HCT116 (cell line): ENCODE data around the gene NSD2. TPM values are rescaled to one million over a fixed set of nuclear protein-coding genes. Genes with fewer than 3 reads are reported as not detected.

ENCODE experiments used
- ATAC-seq: fragments of 200-7000 bp; cut with Tn5 transposase; 2 replicates; pipeline ENCODE4 v1.9.1; 2020; ENCODE audit warnings: mild to moderate bottlenecking, moderate library complexity
- BruUV-seq: library from RNA; stranded (reverse); fragments of 400-500 nt; replicated peaks from 2 replicates; lab custom pipeline; 2021; lab: Mats Ljungman, UMichigan
- CTCF ChIA-PET: fragments of 300-600 bp; sonication (Branson Sonifier 250); formaldehyde crosslinking; loops from one replicate; lab custom pipeline; 2021; ENCODE audit warnings: antibody characterized with exemption; lab: Charles Lee
- POLR2A ChIA-PET: fragments of 300-600, 350-600 bp; sonication (Branson Sonifier 250); formaldehyde crosslinking; loops from one replicate; lab custom pipeline; 2021; ENCODE audit warnings: antibody characterized with exemption; lab: Charles Lee
- RAD21 ChIA-PET, 2 experiments: fragments of 300-600 bp; sonication (Branson Sonifier 250); formaldehyde crosslinking; loops; one replicate each; lab custom pipeline; 2023; ENCODE audit warnings: low total read pairs in 2 of 2; ENCODE audit not compliant: uncharacterized antibody in 2 of 2, unreplicated experiment in 2 of 2, low non-redundant PET in 1 of 2; lab: Charles Lee
- DNase-seq: peaks from one replicate; pipeline ENCODE4 v3.0.0-alpha.2; 2010; ENCODE audit warnings: low read depth, low spot score
- H2AFZ ChIP-seq: fragments of 200-600 bp; shearing (Covaris generic), sonication (generic); 2 replicates; pipeline ENCODE4 v1.6.1; 2017; ENCODE audit warnings: low read depth, mixed run types, mixed read lengths, antibody characterized with exemption, low read length; ENCODE audit not compliant: poor library complexity, severe bottlenecking
- H3K27ac ChIP-seq: 2 replicates; pipeline ENCODE4 v1.5.1; 2012; ENCODE audit warnings: low read depth, low read length
- H3K27me3 ChIP-seq: fragments of 200-600 bp; sonication (generic); 2 replicates; pipeline ENCODE4 v1.6.1; 2016; ENCODE audit warnings: mixed run types, low read length, mixed read lengths; ENCODE audit not compliant: insufficient read depth
- H3K36me3 ChIP-seq, 2 experiments: fragments of 200-500 bp in 1 of 2; fragments of 200-600 bp in 1 of 2; sonication (Bioruptor generic) in 1 of 2; sonication (generic) in 1 of 2; 2 replicates each; pipeline versions ENCODE4 v1.5.1 to v1.6.1; 2014 to 2016; ENCODE audit warnings: low read length in 2 of 2, inconsistent platforms in 1 of 2, mixed read lengths in 1 of 2, mixed run types in 1 of 2; ENCODE audit not compliant: insufficient read depth in 2 of 2, control insufficient read depth in 1 of 2
- H3K4me1 ChIP-seq, 2 experiments: fragments of 200-600 bp in 1 of 2; sonication (generic) in 1 of 2; 2 replicates each; pipeline versions ENCODE4 v1.5.1 to v1.6.1; 2012 to 2017; ENCODE audit warnings: low read length in 2 of 2, inconsistent platforms in 1 of 2, mild to moderate bottlenecking in 1 of 2, mixed read lengths in 1 of 2, mixed run types in 1 of 2, moderate library complexity in 1 of 2; ENCODE audit not compliant: insufficient read depth in 2 of 2, control insufficient read depth in 1 of 2
- H3K4me2 ChIP-seq: fragments of 200-600 bp; sonication (generic); 2 replicates; pipeline ENCODE4 v1.6.1; 2017; ENCODE audit warnings: mixed run types, low read length, mixed read lengths
- H3K4me3 ChIP-seq, 2 experiments: fragments of 200-600 bp in 1 of 2; sonication (generic) in 1 of 2; replicated peaks in 1 of 2; 2 replicates each; pipeline ENCODE4 v1.5.1; 2011 to 2016; ENCODE audit warnings: low read length in 2 of 2, control low read depth in 1 of 2, low read depth in 1 of 2, mild to moderate bottlenecking in 1 of 2, mixed read lengths in 1 of 2, mixed run types in 1 of 2
- H3K79me2 ChIP-seq: fragments of 200-600 bp; sonication (generic); 2 replicates; pipeline ENCODE4 v1.6.1; 2017; ENCODE audit warnings: mild to moderate bottlenecking, mixed run types, low read length, moderate library complexity, mixed read lengths; ENCODE audit not compliant: insufficient read depth
- H3K9ac ChIP-seq: fragments of 200-600 bp; sonication (generic); 2 replicates; pipeline ENCODE4 v1.6.1; 2016; ENCODE audit warnings: low read length, mixed read lengths
- H3K9me2 ChIP-seq: fragments of 200-600 bp; sonication (generic), shearing (Covaris generic); 2 replicates; pipeline ENCODE4 v1.6.1; 2017; ENCODE audit warnings: mixed run types, mild to moderate bottlenecking, moderate library complexity; ENCODE audit not compliant: insufficient read depth
- H3K9me3 ChIP-seq, 2 experiments: fragments of 200-500 bp in 1 of 2; fragments of 200-600 bp in 1 of 2; sonication (Bioruptor generic) in 1 of 2; sonication (generic) in 1 of 2; 2 replicates each; pipeline ENCODE4 v1.6.1; 2014 to 2017; ENCODE audit warnings: low read length in 2 of 2, mixed read lengths in 2 of 2, inconsistent platforms in 1 of 2, low read depth in 1 of 2, mild to moderate bottlenecking in 1 of 2, mixed run types in 1 of 2, moderate library complexity in 1 of 2; ENCODE audit not compliant: control insufficient read depth in 1 of 2, insufficient read depth in 1 of 2
- H4K20me1 ChIP-seq: fragments of 200-600 bp; sonication (generic), shearing (Covaris generic); 2 replicates; pipeline ENCODE4 v1.6.1; 2017; ENCODE audit warnings: mixed run types, mild to moderate bottlenecking, moderate library complexity; ENCODE audit not compliant: insufficient read depth
- CEBPB ChIP-seq: IDR thresholded peaks from 2 replicates; pipeline ENCODE4 v1.6.1; 2012; ENCODE audit warnings: low read depth
- EGR1 ChIP-seq: IDR thresholded peaks from 2 replicates; pipeline ENCODE4 v1.6.1; 2012; ENCODE audit warnings: low read depth
- ELF1 ChIP-seq: IDR thresholded peaks from 2 replicates; pipeline ENCODE4 v1.6.1; 2012; ENCODE audit warnings: low read depth, borderline replicate concordance
- EZH2 ChIP-seq: fragments of 200-600 bp; sonication (generic); IDR thresholded peaks from 2 replicates; pipeline ENCODE4 v1.6.1; 2017; ENCODE audit warnings: antibody characterized with exemption, mixed run types
- EZH2phosphoT487 ChIP-seq: fragments of 200-600 bp; IDR thresholded peaks from 2 replicates; pipeline ENCODE4 v1.6.1; 2018; ENCODE audit warnings: antibody characterized with exemption, borderline replicate concordance
- JUND ChIP-seq: IDR thresholded peaks from 2 replicates; pipeline ENCODE4 v1.6.1; 2012
- POLR2A ChIP-seq: IDR thresholded peaks from 2 replicates; pipeline ENCODE4 v1.7.0; 2011; ENCODE audit warnings: borderline replicate concordance; ENCODE audit not compliant: insufficient read depth, insufficient read length; ENCODE audit errors: extremely low read depth
- POLR2AphosphoS5 ChIP-seq: IDR thresholded peaks from 2 replicates; pipeline ENCODE4 v1.6.1; 2011; ENCODE audit warnings: mild to moderate bottlenecking, low read depth, low read length, moderate library complexity
- SP1 ChIP-seq: IDR thresholded peaks from 2 replicates; pipeline ENCODE4 v1.6.1; 2012; ENCODE audit warnings: low read depth
- SRF ChIP-seq: IDR thresholded peaks from 2 replicates; pipeline ENCODE4 v1.6.1; 2012; ENCODE audit warnings: low read depth
- TCF7L2 ChIP-seq: IDR thresholded peaks from 2 replicates; pipeline ENCODE4 v1.7.0; 2011; ENCODE audit warnings: borderline replicate concordance, inconsistent platforms; ENCODE audit not compliant: insufficient read depth, insufficient read length; ENCODE audit errors: extremely low read depth
- YY1 ChIP-seq: IDR thresholded peaks from 2 replicates; pipeline ENCODE4 v1.6.1; 2011; ENCODE audit warnings: low read length, low read depth, moderate library complexity, mild to moderate bottlenecking; ENCODE audit not compliant: insufficient replicate concordance; ENCODE audit errors: extremely low read depth
- ZFX ChIP-seq: fragments of 450-650 bp; IDR thresholded peaks from 2 replicates; pipeline ENCODE4 v1.6.1; 2017
- ZNF274 ChIP-seq: fragments of 200-500 bp; sonication (Bioruptor generic); IDR thresholded peaks from 2 replicates; pipeline ENCODE4 v1.6.1; 2014; ENCODE audit warnings: mild to moderate bottlenecking, low read depth, low read length, inconsistent platforms
- intact Hi-C: fragments of 100-400 bp; cut with micrococcal nuclease; formaldehyde crosslinking; loops from 2 replicates; pipeline ENCODE4 v1.10.0; 2022
- total RNA-seq: library from RNA; stranded (reverse); gene quantifications from one replicate; pipeline ENCODE4 v1.2.1, GENCODE V29; 2021; ENCODE audit not compliant: unreplicated experiment
- TF ChIP-seq, protein P1 (sequence below): IDR thresholded peaks from 2 replicates; pipeline ENCODE4 v1.6.1; 2012
- TF ChIP-seq, protein P2 (sequence below): IDR thresholded peaks from 2 replicates; pipeline ENCODE4 v1.6.1; 2011; ENCODE audit warnings: mild to moderate bottlenecking, low read length, moderate library complexity; ENCODE audit not compliant: insufficient replicate concordance; ENCODE audit errors: extremely low read depth
- TF ChIP-seq, protein P3 (sequence below): IDR thresholded peaks from 2 replicates; pipeline ENCODE4 v1.6.1; 2012; ENCODE audit warnings: low read depth
- TF ChIP-seq, protein P4 (sequence below): IDR thresholded peaks from 2 replicates; pipeline ENCODE4 v1.6.1; 2012

Gene NSD2
- total RNA-seq, 1 experiment from 2014 or later, result 145 TPM

- H3K9me2 ChIP-seq, result no peaks in the 10 kb centered on the region
- ATAC-seq, result no peak
- TF ChIP-seq EZH2phosphoT487 (no peak), YY1 (no peak), SP1 (no peak), POLR2AphosphoS5 (no peak), EGR1 (no peak), POLR2A (no peak), SRF (no peak), CEBPB (no peak), JUND (no peak), ZFX (no peak), EZH2 (no peak), ZNF274 (no peak), ELF1 (no peak), TCF7L2 (no peak)
- TF ChIP-seq, protein P1, sequence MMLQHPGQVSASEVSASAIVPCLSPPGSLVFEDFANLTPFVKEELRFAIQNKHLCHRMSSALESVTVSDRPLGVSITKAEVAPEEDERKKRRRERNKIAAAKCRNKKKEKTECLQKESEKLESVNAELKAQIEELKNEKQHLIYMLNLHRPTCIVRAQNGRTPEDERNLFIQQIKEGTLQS, result no peak
- TF ChIP-seq, protein P2, sequence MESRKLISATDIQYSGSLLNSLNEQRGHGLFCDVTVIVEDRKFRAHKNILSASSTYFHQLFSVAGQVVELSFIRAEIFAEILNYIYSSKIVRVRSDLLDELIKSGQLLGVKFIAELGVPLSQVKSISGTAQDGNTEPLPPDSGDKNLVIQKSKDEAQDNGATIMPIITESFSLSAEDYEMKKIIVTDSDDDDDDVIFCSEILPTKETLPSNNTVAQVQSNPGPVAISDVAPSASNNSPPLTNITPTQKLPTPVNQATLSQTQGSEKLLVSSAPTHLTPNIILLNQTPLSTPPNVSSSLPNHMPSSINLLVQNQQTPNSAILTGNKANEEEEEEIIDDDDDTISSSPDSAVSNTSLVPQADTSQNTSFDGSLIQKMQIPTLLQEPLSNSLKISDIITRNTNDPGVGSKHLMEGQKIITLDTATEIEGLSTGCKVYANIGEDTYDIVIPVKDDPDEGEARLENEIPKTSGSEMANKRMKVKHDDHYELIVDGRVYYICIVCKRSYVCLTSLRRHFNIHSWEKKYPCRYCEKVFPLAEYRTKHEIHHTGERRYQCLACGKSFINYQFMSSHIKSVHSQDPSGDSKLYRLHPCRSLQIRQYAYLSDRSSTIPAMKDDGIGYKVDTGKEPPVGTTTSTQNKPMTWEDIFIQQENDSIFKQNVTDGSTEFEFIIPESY, result no peak
- TF ChIP-seq, protein P3, sequence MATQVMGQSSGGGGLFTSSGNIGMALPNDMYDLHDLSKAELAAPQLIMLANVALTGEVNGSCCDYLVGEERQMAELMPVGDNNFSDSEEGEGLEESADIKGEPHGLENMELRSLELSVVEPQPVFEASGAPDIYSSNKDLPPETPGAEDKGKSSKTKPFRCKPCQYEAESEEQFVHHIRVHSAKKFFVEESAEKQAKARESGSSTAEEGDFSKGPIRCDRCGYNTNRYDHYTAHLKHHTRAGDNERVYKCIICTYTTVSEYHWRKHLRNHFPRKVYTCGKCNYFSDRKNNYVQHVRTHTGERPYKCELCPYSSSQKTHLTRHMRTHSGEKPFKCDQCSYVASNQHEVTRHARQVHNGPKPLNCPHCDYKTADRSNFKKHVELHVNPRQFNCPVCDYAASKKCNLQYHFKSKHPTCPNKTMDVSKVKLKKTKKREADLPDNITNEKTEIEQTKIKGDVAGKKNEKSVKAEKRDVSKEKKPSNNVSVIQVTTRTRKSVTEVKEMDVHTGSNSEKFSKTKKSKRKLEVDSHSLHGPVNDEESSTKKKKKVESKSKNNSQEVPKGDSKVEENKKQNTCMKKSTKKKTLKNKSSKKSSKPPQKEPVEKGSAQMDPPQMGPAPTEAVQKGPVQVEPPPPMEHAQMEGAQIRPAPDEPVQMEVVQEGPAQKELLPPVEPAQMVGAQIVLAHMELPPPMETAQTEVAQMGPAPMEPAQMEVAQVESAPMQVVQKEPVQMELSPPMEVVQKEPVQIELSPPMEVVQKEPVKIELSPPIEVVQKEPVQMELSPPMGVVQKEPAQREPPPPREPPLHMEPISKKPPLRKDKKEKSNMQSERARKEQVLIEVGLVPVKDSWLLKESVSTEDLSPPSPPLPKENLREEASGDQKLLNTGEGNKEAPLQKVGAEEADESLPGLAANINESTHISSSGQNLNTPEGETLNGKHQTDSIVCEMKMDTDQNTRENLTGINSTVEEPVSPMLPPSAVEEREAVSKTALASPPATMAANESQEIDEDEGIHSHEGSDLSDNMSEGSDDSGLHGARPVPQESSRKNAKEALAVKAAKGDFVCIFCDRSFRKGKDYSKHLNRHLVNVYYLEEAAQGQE, result no peak
- TF ChIP-seq, protein P4, sequence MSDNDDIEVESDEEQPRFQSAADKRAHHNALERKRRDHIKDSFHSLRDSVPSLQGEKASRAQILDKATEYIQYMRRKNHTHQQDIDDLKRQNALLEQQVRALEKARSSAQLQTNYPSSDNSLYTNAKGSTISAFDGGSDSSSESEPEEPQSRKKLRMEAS, result no peak
- TF ChIP-seq, all 23 proteins: peak for 0
- no peak overlapping the region for H2AFZ ChIP-seq
- intact Hi-C loops, result no loop called here
- H3K36me3 ChIP-seq, result peaks cover 29 to 44% of the 10 kb centered on the region in 2 experiments
- H3K27me3 ChIP-seq, result no peaks in the 10 kb centered on the region
- no peaks in the 10 kb centered on the region for H4K20me1 ChIP-seq
- H3K4me2 ChIP-seq, result no peak overlapping the region
- no peaks in the 10 kb centered on the region for H3K4me1 ChIP-seq
- DNase-seq, result no peak
- no peak overlapping the region for H3K9ac ChIP-seq
- H3K79me2 ChIP-seq, result peaks cover 21% of the 10 kb centered on the region
- no TSS peak for BruUV-seq
- H3K27ac ChIP-seq, result no peak overlapping the region
- no peaks in the 10 kb centered on the region for H3K9me3 ChIP-seq
- no peak overlapping the region for H3K4me3 ChIP-seq
- ChIA-PET POLR2A (no interaction called here), RAD21 (no interaction called here), CTCF (no interaction called here)
Observed at GRCh38 chr4:1973218-1973617, 102.0 kb downstream of the NSD2 start.
